ENCODE data around the gene FLYWCH2.
"Not testable (repeated sequence)": the region's sequence is repeated elsewhere in the genome, so short reads cannot be mapped to it uniquely, and the experiment has no call there.

Gene FLYWCH2

DNA sequence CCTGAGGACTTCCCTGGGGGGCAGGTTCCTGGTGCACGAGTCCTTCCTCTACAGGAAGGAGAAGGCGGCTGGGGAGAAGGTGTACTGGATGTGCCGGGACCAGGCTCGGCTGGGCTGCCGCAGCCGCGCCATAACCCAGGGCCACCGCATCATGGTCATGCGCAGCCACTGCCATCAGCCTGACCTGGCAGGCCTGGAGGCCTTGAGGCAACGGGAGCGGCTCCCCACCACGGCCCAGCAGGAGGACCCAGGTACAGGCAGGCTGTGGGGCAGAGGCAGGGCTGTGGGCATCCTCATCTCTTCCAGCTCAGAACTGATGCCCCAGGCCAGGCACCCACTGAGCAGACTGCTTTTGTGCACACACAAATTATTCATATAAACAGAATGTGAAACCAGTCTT lies 55.2 kb downstream of the FLYWCH2 start:
- DNase-seq (ENCODE audit: low spot score) = no peak

DNA sequence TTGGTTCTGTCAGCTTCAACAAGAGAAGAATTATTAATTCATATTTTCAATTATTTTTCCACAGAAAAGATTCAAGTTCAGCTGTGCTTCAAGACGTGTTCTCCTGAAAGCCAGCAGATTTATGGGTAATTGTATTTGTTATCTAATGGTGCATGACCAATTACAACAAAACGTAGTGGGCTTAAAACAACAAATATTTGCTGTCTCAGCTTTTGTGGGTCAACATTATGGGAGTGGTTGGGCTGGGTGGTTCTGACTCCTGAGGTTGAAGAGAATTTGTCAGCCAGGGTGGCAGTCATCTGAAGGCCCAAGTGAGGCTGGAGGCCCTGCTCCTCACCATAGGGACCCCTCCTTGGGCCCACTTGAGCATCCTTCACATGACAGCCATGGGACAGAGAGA lies 57.0 kb downstream of the FLYWCH2 start:
- no peak for DNase-seq (ENCODE audit: low spot score)

DNA sequence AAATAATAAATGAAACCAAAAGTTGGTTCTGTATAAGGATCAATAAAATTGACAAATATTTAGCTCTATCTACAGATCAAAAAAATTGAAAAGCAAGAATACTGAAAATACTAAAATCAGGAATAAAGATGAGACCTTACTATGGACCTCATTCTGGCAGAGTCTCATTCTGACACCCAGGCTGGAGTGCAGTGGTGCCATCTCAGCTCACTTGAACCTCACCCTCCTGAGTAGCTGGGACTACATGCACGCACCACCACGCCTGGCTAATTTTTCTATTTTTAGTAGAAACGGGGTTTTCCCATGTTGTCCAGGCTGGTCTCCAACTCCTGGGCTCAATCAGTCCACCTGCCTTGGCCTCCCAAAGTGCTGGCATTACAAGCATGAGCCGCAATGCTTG lies 59.0 kb downstream of the FLYWCH2 start:
- DNase-seq (ENCODE audit: low spot score) = no peak

DNA sequence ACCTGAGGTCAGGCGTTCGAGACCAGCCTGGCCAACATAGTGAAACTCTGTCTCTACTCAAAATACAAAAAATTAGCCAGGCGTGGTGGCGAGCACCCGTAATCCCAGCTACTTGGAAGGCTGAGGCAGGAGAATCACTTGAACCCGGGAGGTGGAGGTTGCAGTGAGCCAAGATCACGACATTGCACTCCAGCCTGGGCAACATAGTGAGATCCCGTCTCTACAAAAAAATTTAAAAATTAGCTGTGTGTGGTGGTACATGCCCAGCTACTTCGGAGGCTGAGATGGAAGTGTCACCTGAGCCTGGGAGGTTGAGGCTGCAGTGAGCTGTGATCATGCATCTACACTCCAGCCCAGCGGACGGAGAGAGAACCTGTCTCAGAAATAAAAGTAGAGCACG lies 60.7 kb downstream of the FLYWCH2 start:
- not testable (repeated sequence) for DNase-seq (ENCODE audit: low spot score)

- DNase-seq (ENCODE audit: low spot score) = no peak
Measured at GRCh38 chr16:2946649-2947048, 63.6 kb downstream of the FLYWCH2 start.

Data from iPS-NIHi11 (cell line).